Epidermal melanocyte (primary cell): ENCODE measurements around the gene KREMEN1.

Experiments
- DNase-seq: peaks from one replicate; pipeline ENCODE4 v3.0.0; 2011; ENCODE audit warnings: low spot score; ENCODE audit not compliant: insufficient read length

The KREMEN1 gene

DNA sequence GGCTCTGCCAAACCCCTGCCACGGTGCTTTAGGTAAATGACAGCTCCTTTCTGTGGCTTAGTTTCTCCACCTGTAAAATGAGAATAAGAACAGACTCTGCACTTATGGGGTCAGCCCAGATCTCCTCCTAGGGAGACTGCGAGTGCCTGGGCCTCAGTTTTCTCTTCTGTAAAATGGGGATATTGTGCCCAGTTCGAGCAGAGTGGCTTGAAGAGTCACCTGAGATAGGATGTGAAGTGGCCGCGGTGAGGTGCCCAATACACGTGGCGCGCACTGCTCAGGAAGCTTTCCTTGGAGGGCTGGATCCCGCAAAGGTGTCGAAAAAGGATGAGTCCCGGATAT lies 132.4 kb downstream of the KREMEN1 start:
- DNase-seq: no peak

DNA sequence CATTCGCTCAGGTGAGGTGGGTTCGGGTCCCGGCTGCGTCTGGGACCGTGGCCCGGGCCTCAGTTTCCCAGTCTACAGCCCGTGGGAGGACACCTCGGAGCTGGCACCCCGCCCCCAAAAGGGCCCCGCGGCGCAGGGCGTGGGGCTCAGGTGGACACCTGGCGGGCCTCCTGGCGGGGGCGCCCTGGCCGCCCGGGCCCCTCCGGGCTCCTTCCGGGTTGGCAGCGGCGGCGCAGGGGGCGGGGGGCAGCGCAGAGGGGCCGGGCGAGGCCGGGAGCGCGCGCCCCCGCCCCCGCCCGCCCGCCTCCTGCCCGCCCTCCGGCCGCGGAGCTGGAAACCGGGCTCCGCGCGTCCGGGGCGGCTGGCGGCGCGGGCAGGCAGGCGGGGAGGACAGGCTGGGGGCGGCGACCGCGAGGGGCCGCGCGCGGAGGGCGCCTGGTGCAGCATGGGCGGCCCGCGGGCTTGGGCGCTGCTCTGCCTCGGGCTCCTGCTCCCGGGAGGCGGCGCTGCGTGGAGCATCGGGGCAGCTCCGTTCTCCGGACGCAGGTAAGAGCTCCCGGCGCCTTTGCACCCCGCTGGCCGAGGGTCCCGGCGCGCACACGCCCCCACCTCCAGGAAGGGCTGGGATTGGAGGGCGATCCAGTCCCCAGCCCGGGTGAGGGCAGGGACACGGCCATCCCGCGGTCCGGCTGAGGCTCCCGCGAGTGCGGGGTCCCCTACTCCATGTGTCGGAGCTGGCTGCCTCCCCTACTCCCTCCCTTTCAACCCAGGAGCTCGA lies 132.9 kb downstream of the KREMEN1 start, which contains the start of gene EMID1:
EMID1 (plus strand) TSS at position 303 of the 778 bp plus-strand sequence; CDS start at position 446, 143 bp downstream.
- peak; percentile 18 for DNase-seq

DNA sequence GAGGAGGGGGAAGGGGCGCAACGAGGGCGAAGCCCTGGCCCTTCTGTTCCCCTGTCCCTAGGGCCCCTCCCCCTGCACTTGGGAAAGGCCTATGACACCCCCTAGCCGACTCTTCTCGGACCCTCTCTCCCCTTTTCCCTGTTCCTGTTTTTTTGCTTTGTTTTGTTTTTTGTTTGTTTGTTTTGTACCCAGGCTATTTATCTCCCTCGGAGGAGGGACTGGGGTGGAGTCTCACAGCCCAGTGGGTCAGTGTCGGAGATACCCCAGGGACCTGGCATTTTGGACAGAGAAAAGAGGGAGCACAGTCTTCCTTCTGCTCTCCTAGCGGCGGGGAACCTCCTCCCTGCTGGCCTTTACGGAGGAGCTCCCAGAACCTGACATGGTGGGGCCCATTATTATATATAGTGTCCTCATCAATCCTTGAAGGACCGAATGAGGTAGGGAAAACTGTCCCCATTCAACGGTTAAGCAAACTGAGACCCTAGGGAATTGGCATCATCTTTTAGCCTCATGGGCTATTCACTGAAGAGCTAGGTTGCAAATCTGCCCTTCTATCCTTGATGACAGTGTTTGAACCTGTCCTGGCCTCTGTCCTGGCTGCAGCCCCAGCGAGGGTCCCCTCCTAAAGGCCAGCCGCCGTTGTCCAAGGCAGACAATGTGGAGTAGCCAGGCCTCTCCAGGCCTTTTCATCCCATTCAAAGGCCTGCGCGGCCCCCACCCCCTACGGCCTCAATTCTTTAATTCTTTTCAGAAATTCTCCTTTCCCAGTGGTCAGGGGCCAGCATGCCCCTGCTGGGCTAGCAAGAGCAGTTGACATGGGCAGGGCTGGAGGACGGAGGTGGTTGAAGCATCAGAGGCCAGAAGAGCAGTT lies 133.8 kb downstream of the KREMEN1 start:
- DNase-seq: no peak

DNA sequence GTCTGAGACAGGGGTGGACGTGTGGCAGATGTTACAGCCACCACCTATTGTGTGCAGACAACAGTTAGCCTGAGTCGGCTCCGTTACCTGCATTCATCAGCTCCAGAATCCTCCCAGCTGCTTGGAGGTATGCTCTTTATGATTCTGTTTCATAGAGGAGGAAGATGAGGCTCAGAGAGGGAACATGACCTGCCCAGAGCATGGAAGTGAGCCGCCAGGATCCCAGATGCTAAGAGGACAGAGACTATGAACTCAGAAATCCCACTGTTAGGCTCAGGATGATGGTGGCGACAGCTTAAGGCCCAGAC lies 134.4 kb downstream of the KREMEN1 start:
- DNase-seq: no peak

DNA sequence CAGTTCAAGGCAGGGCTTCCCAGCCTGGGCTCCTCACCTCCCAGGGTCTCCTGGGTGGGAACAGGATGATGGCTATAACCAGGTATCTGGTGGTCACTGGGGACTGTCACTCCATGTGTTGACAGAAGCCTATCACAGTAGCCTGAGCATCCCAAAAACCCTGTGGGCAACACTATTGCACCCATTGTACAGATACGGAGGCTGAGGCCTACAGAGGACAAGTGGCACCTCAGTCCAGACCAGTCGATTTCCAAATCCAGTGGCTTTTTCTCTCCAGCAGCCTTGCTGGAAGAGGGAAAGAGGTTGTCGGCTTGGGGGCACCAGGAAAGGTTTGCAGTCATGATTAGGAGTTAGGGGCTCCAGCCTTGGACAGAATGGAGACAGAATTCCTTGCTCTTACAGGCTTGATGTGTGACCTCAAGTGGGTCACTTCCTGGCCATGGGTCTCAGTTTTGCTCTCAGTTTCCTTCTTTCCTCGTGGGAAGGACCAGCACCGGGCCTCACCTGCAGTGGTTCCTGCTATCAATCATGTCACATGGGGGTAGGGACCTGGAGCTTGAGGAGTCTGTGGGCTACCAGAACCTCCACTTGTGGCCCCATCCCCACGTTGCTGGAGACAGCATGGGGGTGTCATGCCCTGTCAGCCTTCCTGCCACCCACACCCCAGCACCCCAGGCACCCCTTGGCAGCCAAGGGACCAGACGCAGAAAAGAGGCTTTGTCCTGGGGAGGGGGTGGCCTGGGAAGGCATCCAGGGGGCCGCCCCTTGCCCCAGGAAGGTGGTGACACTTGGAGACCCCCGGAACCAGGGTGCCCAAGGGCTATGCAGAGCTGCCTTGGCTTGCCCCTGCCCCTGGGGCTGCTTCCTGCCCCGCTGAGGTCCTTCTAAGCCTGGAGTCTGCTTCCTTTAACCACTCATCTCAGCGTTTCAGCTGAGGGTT lies 135.0 kb downstream of the KREMEN1 start:
- no peak for DNase-seq

DNA sequence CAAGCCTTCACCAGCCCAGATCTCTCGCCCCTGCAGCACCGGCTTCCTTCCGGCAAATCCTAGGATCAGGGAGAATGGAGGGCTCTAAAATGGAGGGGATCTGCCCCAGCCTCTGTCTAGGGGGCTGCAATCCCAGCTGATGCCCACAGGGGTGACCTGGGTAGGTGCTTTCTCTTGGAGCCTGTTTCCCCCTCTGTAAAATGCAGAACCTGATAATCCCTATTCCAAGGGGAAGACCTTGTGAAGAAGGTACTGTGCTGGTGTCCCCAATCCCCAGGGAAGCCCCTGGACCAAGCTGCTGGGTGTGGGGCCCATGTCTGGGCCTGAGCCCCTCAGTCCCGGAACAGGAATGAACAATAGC lies 135.6 kb downstream of the KREMEN1 start:
- DNase-seq: no peak

DNA sequence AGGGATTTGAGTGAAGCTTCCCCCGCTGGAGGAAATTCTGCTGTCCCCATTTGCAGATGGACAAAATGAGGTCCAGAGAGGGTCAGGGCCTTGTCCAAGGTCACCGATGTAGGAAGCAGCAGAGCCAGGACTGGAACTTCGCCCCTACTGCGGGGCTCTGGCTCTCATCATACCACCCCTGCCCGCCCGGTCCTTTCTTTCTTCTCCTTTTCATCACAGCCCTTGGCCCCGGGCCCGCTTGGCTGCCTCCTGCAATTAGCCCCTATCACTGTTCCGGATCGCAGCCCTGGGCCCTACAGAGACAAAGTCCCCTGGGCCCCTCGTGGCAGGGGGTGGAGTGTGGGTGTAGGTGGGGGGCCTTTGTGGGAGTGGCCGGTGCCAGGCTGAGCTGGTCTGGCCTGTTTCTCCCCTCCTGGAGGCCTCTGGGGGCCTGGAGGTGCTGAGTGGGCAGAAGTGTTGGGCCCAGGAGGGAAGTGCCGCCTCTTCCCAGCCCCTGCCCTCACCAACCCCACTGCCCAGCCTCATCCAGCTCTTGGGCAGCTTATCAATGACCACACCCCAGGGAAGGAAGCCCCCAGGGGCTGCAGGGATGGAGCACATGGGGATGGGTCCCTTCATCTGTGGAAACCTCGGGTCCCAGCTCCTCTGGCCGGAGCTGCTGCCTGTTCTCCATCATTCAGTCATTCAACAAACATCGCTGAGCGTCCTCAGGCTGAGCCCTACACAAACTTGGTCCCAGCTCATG lies 136.2 kb downstream of the KREMEN1 start:
- DNase-seq: no peak

DNA sequence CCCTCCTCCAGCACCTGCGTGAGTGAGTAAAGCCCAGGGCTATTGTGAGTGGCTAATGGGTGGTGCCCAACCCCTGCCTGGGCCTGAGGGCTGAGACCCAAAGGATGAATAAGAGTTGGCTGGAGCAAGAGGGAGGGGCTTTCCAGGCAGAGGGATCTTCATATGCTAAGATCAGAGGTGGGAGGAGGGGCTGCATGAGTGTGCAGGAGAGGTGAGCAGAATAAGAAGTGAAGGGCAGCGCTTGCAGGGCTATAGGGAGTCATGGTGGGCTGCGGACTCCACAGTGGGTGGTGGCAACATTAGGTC lies 136.7 kb downstream of the KREMEN1 start:
- no peak for DNase-seq

DNA sequence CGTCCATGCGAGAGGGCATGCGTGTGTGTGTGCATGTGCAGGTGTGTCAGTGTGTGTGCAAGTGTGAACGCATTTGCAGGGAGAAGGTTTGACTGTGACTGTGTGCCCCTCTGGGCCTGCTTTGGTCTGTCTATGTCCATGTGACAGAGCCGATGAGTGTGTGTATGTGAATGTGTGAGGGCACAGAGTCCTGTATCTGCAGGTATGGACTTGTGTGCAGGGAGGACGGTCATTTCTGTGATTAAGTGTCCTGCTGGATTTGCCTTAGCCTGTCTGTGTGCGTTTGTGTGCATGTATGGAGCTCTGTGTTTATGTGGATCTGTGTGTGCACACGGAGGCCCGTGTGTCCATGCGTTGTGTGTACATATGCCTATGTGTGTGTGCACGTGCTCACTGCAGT lies 138.2 kb downstream of the KREMEN1 start:
- no peak for DNase-seq

DNA sequence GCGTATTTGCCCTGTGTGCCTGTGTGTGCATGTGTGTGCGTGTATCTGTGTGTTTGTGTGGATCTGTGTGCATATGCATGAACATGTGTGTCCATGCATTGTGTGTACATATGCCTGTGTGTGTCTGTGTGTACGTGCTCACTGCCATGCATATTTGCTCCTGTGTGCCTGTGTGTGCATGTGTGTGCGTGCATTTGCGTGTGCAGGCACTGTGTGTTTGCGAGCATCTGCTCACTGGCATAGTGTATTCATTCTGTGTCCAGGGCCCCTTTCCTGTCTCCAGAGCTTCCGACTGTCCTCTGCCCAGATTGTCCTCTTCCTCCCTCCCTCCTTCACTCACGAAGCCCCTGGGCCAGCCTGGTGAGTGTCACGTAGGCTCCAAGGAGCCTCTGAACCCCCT lies 138.6 kb downstream of the KREMEN1 start:
- DNase-seq: no peak

DNA sequence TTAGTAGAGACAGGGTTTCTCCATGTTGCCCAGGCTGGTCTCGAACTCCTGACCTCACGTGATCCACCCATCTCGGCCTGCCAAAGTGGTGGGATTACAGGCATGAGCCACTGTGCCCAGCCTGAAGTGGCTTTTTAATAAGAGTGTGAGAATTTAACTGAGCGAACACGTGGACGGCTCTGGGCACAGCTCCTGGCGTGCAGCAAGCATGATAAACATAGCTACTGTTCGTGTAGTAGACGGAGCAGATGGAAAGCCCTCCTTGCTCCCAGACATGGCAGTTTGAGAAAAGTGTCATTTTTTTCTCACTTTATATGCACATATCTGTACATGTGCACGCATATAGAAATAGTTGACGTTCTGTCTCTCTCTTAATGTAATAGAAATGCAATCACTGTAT lies 139.9 kb downstream of the KREMEN1 start:
- DNase-seq: no peak

DNA sequence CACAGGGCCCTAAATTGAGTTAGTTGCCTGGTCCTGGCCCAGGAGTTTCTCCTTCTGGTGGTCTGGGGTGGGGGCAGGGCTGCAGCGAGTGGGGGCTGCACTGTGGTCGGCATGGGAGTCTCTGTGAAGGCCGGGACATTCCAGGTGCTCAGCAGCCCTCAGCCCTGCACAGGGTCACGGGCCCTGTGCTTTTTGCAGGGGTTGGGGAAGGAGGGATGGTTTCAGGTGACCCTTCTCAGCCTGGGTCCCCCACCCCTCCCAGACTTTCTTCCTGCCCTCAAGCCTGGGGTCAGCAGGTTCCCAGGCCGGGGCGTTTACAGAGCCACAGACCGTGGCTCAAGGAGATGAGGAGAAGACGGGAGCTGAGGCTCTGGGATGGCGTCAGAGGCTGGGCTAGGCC lies 140.7 kb downstream of the KREMEN1 start:
- DNase-seq: no peak

DNA sequence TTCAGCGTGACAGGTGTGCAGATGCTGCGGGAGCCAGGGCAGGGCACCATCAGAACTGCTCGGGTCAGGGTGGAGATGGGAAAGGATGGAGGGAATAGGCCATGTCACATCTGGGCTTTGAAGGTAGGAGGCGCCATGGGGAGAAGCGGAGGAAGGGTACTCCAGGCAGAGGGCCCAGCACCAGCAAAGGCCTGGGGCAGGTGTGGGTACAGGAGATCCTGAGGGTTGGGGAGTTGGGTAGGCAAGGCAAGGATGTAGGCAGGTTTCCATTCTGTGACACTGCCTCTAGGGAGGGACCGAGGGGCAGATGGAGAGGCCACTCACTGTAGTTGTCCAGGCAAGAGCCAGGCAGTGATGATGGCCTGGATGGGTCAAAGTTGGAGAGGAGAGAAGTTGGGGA lies 141.4 kb downstream of the KREMEN1 start:
- no peak for DNase-seq

DNA sequence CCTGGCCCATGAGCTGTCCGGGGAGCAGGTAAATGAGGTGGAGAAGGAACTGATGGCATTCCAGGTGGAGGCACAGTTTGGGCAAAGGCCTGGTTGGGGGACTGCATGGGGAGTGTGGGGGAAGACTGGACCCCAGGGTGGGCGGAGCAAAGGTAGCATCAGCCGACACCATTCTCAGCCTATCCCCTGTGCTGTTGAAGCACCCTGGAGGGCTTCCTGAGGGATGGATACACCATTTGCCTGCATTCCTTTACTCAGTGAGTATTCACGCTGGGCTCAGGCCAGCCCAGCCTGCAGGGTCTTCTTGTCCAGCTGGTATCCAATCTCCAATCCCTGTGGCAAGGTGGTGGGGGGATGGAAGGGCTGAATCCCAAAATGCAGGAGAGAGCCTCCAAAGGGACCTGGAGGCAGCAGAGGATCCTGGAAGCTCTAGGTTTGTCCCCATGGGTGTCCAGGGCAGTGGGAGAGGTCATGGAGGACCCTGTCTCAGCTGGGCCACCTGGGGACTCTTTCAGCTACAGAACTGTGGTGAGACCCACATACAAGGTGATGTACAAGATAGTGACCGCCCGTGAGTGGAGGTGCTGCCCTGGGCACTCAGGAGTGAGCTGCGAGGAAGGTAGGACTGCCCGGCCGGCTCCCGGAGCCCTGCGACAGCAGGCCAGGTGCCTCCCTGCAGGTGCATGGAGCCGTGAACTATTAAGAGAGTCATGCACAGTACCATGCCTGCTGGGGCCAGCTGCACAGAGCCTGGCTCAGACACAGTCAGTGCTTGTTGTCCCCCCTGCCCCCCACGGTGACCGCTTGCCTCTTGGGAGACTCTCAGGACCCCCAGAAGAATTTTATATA lies 142.4 kb downstream of the KREMEN1 start:
- DNase-seq: no peak

DNA sequence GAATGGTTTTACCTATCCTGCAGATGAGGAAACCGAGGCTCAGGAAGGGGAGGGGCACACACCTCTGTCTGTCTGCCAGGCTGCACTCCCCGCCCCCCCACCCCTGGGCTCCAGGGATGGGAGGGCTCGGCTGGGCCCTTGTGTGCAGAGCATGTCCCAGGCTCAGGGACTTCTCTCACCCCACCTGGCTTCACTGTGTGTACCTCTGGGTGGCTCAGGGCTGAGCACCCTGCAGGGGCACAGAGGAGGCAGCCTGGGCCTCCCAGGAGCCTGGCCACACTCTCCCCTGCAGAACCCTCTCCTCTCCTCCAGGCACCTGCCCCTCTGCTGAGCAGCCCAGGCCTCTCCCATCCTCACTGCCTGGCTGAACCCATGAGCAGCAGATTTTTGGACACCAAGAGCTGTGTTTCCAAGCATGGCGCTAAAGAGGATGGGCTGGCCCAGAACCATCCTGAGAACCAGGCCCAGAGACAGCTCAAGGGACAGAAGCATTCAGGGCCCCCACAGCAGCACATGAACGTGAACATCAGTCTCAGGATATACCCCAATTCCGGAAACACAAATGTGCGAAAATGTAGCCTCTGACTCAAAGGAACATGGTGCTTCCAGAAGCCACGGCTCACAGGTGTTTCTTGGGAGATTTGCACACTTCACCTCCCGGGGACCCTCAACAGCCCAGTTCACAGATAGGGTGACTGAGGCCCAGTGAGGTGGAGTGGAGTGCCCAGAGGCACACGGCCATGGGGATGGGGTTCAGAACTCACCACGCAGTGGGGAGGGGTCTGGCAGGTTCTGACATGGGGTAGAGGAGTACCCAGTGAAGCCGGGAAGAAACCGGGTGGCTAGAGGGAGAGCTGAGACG lies 143.4 kb downstream of the KREMEN1 start:
- no peak for DNase-seq

DNA sequence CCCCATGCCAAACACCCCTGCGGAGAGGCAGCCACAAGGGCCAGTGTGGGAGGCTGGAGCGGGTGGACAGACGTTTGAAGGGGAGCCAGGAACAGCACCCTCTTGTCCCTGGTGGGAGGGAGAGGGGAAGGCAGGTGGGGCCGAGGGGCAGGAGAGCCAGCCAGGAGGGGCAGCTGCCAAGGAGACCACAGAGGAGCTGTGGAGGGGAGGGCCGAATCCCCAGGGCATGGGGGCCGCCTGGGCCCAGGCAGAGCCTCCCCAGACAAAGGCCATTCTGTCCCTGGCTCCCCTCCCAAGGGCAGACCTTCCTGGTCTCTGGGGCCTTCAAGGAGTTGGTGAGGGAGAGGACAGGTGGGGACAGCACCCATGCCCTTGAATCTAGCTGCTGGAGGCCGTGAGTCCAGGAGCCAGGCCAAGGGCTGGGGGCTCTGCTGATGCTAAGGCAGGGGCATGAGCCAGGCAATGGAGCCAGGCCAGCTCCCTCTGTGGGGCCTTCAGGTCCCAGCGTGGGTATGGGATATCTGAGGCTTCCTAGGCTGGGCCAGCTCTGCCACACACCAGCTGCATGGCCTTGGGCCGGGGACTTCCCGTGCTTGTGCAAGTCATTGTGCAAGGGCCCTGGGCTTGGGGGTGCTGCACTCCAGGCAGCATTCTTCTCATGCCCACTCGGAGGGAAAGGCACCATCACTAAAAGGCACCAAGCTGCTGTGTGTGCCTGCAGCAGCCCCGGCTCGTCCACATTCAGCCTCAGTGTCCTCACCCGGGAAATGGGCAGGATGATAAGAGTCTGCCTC lies 144.2 kb downstream of the KREMEN1 start:
- no peak for DNase-seq
